GM18519 (cell line): ENCODE results near the gene WDFY1.

Experiments
- ATAC-seq: cut with Tn5 transposase; IDR thresholded peaks from one replicate; pipeline ENCODE4 v1.9.1; 2021; ENCODE audit warnings: mild to moderate bottlenecking, moderate library complexity; ENCODE audit not compliant: unreplicated experiment, low FRiP score

WDFY1 gene

DNA sequence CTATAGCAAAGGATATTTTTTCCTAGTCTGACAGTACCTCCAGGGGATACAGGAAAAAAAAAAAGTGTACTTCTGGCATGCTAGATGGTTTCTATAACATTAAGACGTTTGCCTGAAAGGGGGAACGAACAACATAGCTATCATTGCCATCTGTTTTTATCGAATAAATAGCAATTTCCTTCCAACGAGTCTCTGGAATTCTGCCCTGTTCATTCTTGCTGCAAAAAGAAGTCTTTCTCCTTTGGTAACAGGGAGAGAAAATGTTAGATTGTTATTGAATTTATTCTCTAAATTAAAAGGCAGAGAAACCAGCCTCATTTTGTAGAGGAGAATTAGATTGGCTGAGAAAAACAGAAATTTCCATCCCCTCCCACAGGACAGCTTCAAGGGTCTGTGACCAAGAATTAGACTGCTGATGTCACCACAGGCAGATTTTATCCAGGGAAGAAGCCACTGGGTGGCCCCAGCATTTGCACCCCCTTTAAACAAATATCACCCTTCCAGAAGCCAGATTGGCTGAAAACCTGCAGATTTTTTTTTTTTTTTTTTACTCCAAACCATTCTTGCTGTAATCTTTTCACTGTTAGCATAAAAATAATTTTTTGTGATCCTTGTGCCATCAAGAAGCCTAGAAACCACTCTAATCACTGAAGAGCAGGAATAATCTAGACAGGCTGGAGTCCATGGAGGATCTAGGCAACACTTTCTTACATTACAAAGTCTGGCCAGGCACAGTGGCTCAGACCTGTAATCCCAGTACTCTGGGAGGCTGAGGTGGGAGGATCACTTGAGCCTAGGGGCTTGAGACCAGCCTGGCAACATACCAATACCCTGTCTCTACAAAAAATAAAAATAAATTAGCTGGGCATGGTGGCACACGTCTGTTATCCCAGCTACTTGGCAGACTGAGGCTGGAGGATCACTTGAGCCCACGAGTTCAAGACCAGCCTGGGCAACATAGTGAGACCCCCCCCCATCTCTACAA is 12.0 kb downstream of the WDFY1 start:
- ATAC-seq = no peak

- ATAC-seq = no peak
These were observed 14.8 kb downstream of the WDFY1 start for GRCh38 chr2:223930103-223930976.

- ATAC-seq = no peak
These were observed 15.5 kb downstream of the WDFY1 start for GRCh38 chr2:223929571-223930102.

GRCh38 chr2:223928113-223929006 is 16.8 kb downstream of the WDFY1 start:
- ATAC-seq = no peak

DNA sequence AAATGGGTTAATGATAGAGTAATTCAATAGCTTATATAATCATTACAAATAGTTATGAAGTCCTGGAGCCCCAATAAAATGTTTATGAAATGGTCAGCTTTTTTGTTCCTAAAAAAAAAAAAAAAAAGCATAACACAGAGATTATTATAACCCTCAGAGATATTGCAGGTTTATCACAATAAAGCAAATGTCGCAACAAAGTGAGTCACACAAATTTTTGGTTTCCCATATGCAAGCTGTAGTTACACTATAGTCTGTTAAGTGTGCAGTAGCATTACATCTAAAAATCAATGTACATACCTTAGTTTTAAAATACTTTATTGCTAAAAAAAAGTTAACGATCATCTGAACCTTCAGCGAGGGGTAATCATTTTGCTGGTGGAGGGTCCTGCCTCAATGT is 20.0 kb downstream of the WDFY1 start:
- no peak for ATAC-seq

DNA sequence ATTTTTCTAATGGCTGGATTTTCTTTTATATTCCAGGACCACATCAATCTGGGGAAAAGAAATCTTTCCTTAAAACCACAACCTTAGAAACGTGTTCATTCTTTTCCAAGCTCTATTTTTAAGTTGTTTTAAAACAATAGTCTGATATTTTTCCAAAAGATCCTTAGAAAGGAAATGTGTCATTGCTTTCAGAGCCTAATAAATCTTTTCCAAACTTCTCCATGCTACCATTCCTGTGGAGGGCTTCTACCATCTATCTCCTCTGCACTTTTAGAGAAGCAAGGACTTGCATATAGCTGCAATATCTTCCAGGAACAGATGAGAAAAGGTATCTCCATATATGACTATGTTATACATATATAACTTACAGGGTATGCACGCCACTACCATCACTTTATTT is 21.2 kb downstream of the WDFY1 start:
- ATAC-seq = no peak

DNA sequence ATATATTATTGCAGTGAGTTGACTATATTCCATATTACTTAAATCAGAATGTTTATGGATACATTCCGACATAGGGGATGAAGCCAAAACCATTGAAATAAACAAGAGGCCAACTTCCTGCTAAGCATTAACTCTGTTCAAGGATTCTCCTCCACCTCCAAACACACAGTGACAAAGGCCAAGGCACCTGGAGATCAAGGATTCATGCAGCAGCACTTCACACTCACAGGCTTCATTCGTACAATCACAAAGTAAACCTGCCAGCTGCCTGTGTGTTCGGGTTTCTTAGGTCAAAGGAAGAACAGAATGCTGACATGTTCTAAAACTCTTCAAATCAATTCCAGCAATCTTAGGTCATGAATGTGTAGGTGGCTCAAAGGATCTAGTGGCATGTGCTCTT is 22.8 kb downstream of the WDFY1 start:
- ATAC-seq = no peak

- no peak for ATAC-seq
These were observed 23.9 kb downstream of the WDFY1 start for GRCh38 chr2:223921204-223921603.

GRCh38 chr2:223920109-223920508 is 25.0 kb downstream of the WDFY1 start:
- no peak for ATAC-seq

GRCh38 chr2:223918671-223919134 is 26.4 kb downstream of the WDFY1 start:
- ATAC-seq = no peak

GRCh38 chr2:223916181-223916920 is 28.8 kb downstream of the WDFY1 start:
- no peak for ATAC-seq

DNA sequence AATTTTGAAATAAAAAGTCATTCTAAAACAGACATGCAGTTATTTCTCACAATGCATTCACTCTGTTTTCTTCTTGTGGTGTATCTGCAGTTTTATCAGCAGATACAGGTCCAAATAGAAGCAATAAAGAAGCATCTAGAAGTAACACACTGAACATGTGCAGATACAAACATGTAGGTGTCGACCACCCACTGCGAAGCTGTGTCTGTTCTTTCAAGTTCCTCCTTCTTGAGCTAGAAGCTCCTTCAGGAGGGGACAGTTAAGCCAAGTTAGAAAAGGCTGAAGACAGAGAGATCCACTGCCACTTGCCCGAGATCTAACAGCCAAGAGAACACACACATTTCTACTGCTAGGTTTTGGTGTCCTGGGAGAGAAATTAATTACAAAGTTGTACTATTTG is 30.1 kb downstream of the WDFY1 start:
- no peak for ATAC-seq

DNA sequence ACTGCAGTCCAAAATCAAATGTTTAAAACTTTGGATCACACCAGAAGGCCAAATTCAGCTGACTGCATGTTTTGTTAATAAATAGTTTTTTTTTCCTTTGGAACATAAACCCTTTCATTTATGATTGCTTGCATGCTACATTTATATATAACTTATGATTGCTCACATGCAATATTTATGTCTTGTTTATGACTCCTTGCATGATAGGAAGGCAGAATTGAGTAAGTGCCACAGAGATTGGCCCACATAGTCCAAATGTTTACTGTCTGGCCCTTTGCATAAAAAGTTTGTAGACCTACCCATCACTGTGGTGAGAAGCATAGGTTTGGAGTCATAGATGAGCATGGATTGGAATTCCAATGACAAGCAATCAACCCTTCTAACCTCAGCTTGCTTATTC is 30.8 kb downstream of the WDFY1 start:
- no peak for ATAC-seq

DNA sequence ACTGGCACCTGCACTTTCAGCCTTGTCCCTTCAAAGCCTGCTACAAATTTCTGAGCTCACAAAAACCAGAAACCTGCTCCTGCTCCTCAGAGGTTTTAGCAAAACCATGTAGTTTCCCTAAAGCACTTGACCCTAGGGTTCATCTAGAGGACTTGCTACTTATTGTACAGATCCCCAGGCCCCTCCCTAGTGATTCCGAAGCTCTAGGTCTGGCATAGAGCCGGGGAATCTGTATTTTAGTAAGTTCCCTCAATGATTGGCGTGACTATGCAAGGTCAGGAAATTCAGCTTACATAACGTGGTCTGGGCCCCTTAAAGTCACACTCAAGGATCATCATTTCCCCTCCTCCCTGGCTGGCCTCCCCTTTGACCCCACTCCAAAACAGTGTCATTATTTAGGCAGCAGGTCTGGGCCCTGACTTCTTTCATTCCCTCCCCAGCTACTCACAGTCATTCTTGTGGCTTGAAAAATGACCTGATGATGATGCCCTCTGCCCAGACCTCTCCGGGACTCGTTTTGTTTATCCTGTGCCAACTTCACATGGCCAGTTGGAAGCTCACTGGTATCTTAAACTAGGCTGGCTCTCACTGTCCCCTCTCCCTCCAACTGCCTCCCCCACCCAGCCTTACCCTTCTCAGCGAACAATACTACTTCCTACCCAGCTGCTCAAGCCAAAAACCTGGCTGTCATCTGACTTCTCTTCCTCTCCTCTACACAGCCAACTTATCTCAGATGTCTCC is 36.0 kb downstream of the WDFY1 start:
- ATAC-seq = no peak

GRCh38 chr2:223908304-223908998 is 36.7 kb downstream of the WDFY1 start:
- ATAC-seq = no peak

DNA sequence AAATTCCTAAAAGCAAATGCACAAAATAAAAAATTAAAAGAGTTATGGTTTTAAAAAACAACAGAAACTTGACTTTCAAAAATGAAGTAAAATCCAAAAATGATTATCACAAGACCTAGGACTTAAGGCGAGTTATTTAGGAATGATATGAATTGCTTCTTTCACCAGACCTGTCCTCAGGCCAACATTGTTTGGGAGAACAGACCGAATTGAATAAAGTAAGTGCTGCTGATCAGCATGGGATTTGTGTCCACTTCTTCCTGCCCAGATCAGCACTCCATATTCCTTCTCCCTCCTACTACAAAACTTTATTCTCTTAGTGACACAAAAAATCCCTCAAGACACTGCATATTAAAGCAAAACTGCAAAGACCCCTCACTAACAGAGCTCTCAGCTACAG is 39.1 kb downstream of the WDFY1 start:
- no peak for ATAC-seq

- ATAC-seq = no peak
These were observed 43.3 kb downstream of the WDFY1 start for GRCh38 chr2:223901854-223902253.

- ATAC-seq = no peak
These were observed 43.8 kb downstream of the WDFY1 start for GRCh38 chr2:223901311-223901710.
